ENCODE data around the gene CFAP46.
A peak's percentile ranks its signal among the peaks of the same experiment; 100 is the strongest.
"Not testable (repeated sequence)": the region's sequence is repeated elsewhere in the genome, so short reads cannot be mapped to it uniquely, and the experiment has no call there.

The CFAP46 gene

GRCh38 chr10:132913559-132914115, 28.7 kb downstream of the CFAP46 start:
- no peak for DNase-seq (ENCODE audit: low read depth in 2 of 2)

GRCh38 chr10:132912713-132913558, 29.4 kb downstream of the CFAP46 start:
- DNase-seq (ENCODE audit: low read depth in 2 of 2) = no peak

- DNase-seq (ENCODE audit: low read depth in 2 of 2) = no peak
Observed at GRCh38 chr10:132912225-132912712, 30.1 kb downstream of the CFAP46 start.

- DNase-seq (ENCODE audit: low read depth in 2 of 2) = no peak
Observed at GRCh38 chr10:132911786-132912097, 30.6 kb downstream of the CFAP46 start.

GRCh38 chr10:132910901-132911785, 31.2 kb downstream of the CFAP46 start:
- no peak for DNase-seq (ENCODE audit: low read depth in 2 of 2)

GRCh38 chr10:132910186-132910880, 32.0 kb downstream of the CFAP46 start:
- no peak for DNase-seq (ENCODE audit: low read depth in 2 of 2)

- no peak for DNase-seq (ENCODE audit: low read depth in 2 of 2)
Observed at GRCh38 chr10:132909491-132910071, 32.8 kb downstream of the CFAP46 start.

- DNase-seq (ENCODE audit: low read depth in 2 of 2) = no peak
Observed at GRCh38 chr10:132908621-132909295, 33.6 kb downstream of the CFAP46 start.

GRCh38 chr10:132907821-132908620, 34.3 kb downstream of the CFAP46 start:
- DNase-seq (ENCODE audit: low read depth in 2 of 2) = no peak

GRCh38 chr10:132906836-132907235, 35.5 kb downstream of the CFAP46 start:
- no peak for DNase-seq (ENCODE audit: low read depth in 2 of 2)

GRCh38 chr10:132906106-132906505, 36.3 kb downstream of the CFAP46 start:
- no peak for DNase-seq (ENCODE audit: low read depth in 2 of 2)

GRCh38 chr10:132905661-132906060, 36.7 kb downstream of the CFAP46 start:
- DNase-seq (ENCODE audit: low read depth in 2 of 2) = no peak

- no peak for DNase-seq (ENCODE audit: low read depth in 2 of 2)
Observed at GRCh38 chr10:132904814-132905649, 37.3 kb downstream of the CFAP46 start.

- DNase-seq (ENCODE audit: low read depth in 2 of 2) = peak; percentile 5 to 30
Observed at GRCh38 chr10:132904181-132904813, 38.1 kb downstream of the CFAP46 start.

GRCh38 chr10:132902656-132903575, 39.5 kb downstream of the CFAP46 start:
- not testable (repeated sequence) for DNase-seq (ENCODE audit: low read depth in 2 of 2)

- DNase-seq (ENCODE audit: low read depth in 2 of 2) = no peak
Observed at GRCh38 chr10:132901351-132901750, 41.0 kb downstream of the CFAP46 start.

- DNase-seq (ENCODE audit: low read depth in 2 of 2) = no peak
Observed at GRCh38 chr10:132900211-132900756, 42.1 kb downstream of the CFAP46 start.

Data from stimulated activated CD4-positive, alpha-beta T cell treated with anti-CD3 and anti-CD28 coated beads, Interleukin-1b, Interleukin-23, amount 100 ng/mL, for 4 hours (primary cell).